Endometrial microvascular endothelial cells (primary cell): ENCODE data around the gene PABPN1. TPM values are rescaled to one million over a fixed set of nuclear protein-coding genes. Genes with fewer than 3 reads are reported as not detected.
"Not testable (repeated sequence)": the region's sequence is repeated elsewhere in the genome, so short reads cannot be mapped to it uniquely, and the experiment has no call there.

Experiments
- in situ Hi-C: cut with HindIII; loops from 2 replicates; pipeline ENCODE4 v1.10.0; 2017; ENCODE audit warnings: low sequenced_read_pairs, low pct_unique_long_range_greater_than_20kb; ENCODE audit errors: inconsistent ontology term
- total RNA-seq: library from RNA; depleted of rRNA; stranded (reverse); fragments of >200 nt; gene quantifications from one replicate; pipeline ENCODE4 v1.2.3, GENCODE V29; 2015; ENCODE audit errors: inconsistent ontology term

The PABPN1 gene
- 69.4 TPM for total RNA-seq

- in situ Hi-C loops: no loop called here
Measured at GRCh38 chr14:23320584-23321571, at the start of gene PABPN1. Gene PABPN1 (plus strand): TSS chr14:23321457. CDS start chr14:23321470, 13 bp downstream.

- in situ Hi-C loops: no loop called here
Measured at GRCh38 chr14:23275412-23275811, 45.8 kb upstream of the PABPN1 start.

GRCh38 chr14:23277189-23277588, 44.1 kb upstream of the PABPN1 start:
- in situ Hi-C loops: no loop called here

- in situ Hi-C loops: not testable (repeated sequence)
Measured at GRCh38 chr14:23277928-23278327, 43.3 kb upstream of the PABPN1 start.

GRCh38 chr14:23281247-23281646, 40.0 kb upstream of the PABPN1 start:
- in situ Hi-C loops: no loop called here

GRCh38 chr14:23284654-23285529, 36.4 kb upstream of the PABPN1 start:
- in situ Hi-C loops: no loop called here

GRCh38 chr14:23285530-23286019, 35.7 kb upstream of the PABPN1 start:
- in situ Hi-C loops: no loop called here

- in situ Hi-C loops: no loop called here
Measured at GRCh38 chr14:23286020-23286901, 35.0 kb upstream of the PABPN1 start, which contains the start of gene HOMEZ. Gene HOMEZ (minus strand): TSS chr14:23286132. CDS start chr14:23285952, 180 bp downstream.

GRCh38 chr14:23286902-23287479, 34.3 kb upstream of the PABPN1 start:
- in situ Hi-C loops: no loop called here

GRCh38 chr14:23294734-23295561, 26.3 kb upstream of the PABPN1 start:
- in situ Hi-C loops: no loop called here

GRCh38 chr14:23296012-23296777, 25.1 kb upstream of the PABPN1 start:
- in situ Hi-C loops: no loop called here

- in situ Hi-C loops: no loop called here
Measured at GRCh38 chr14:23297096-23297495, 24.2 kb upstream of the PABPN1 start.

GRCh38 chr14:23297611-23298277, 23.5 kb upstream of the PABPN1 start:
- in situ Hi-C loops: no loop called here

GRCh38 chr14:23299211-23299957, 21.9 kb upstream of the PABPN1 start:
- in situ Hi-C loops: no loop called here

GRCh38 chr14:23299986-23300686, 21.1 kb upstream of the PABPN1 start:
- in situ Hi-C loops: no loop called here
